MCF 10A (cell line): ENCODE results near the gene MRM3. TPM values are rescaled to one million over a fixed set of nuclear protein-coding genes. Genes with fewer than 3 reads are reported as not detected.
"Not testable (repeated sequence)": the region's sequence is repeated elsewhere in the genome, so short reads cannot be mapped to it uniquely, and the experiment has no call there.

Experiments used
- BruUV-seq: library from RNA; stranded (reverse); fragments of 400-500 nt; replicated peaks from 2 replicates; lab custom pipeline; 2021; lab: Mats Ljungman, UMichigan
- CTCF ChIA-PET: fragments of 300-600 bp; sonication (Branson Sonifier 250); formaldehyde crosslinking; extraction: SDS; loops from one replicate; lab custom pipeline; 2021; ENCODE audit warnings: antibody characterized with exemption, inconsistent platforms; lab: Yijun Ruan, JAX
- POLR2A ChIA-PET: fragments of 300-600, 350-650 bp; sonication (Branson Sonifier 250); formaldehyde crosslinking; extraction: SDS; loops from one replicate; lab custom pipeline; 2020; ENCODE audit warnings: antibody characterized with exemption, inconsistent platforms; lab: Yijun Ruan, JAX
- DNase-seq: peaks from one replicate; pipeline ENCODE4 v3.0.0-alpha.2; 2018; ENCODE audit not compliant: unreplicated experiment
- H3K27ac Mint-ChIP-seq: one replicate; pipeline ENCODE4 v1.8.0; 2022; ENCODE audit warnings: mild to moderate bottlenecking, low read depth, mixed read lengths; ENCODE audit not compliant: unreplicated experiment
- H3K27me3 Mint-ChIP-seq: one replicate; pipeline ENCODE4 v1.8.0; 2022; ENCODE audit warnings: mixed read lengths; ENCODE audit not compliant: insufficient read depth, unreplicated experiment
- H3K36me3 Mint-ChIP-seq: one replicate; pipeline ENCODE4 v1.8.0; 2022; ENCODE audit warnings: mild to moderate bottlenecking, moderate library complexity, mixed read lengths; ENCODE audit not compliant: insufficient read depth, unreplicated experiment
- H3K4me1 Mint-ChIP-seq: one replicate; pipeline ENCODE4 v1.8.0; 2022; ENCODE audit warnings: mixed read lengths; ENCODE audit not compliant: insufficient read depth, unreplicated experiment
- H3K4me3 Mint-ChIP-seq: one replicate; pipeline ENCODE4 v1.8.0; 2022; ENCODE audit warnings: mild to moderate bottlenecking, moderate library complexity, mixed read lengths; ENCODE audit not compliant: unreplicated experiment
- H3K9me3 Mint-ChIP-seq: one replicate; pipeline ENCODE4 v1.8.0; 2022; ENCODE audit warnings: mixed read lengths; ENCODE audit not compliant: unreplicated experiment
- CTCF ChIP-seq: fragments of 200-600 bp; IDR thresholded peaks from one replicate; pipeline ENCODE4 v1.8.0; 2022; ENCODE audit warnings: antibody characterized with exemption, mild to moderate bottlenecking; ENCODE audit not compliant: unreplicated experiment
- intact Hi-C: fragments of 100-400 bp; cut with micrococcal nuclease; formaldehyde crosslinking; loops from 2 replicates; pipeline ENCODE4 v1.14.1; 2022
- total RNA-seq: library from RNA; stranded (reverse); gene quantifications from 2 replicates; pipeline ENCODE4 v1.2.3, GENCODE V29; 2022

Gene MRM3
- total RNA-seq, 1 experiment from 2014 or later: 25.1 TPM

DNA sequence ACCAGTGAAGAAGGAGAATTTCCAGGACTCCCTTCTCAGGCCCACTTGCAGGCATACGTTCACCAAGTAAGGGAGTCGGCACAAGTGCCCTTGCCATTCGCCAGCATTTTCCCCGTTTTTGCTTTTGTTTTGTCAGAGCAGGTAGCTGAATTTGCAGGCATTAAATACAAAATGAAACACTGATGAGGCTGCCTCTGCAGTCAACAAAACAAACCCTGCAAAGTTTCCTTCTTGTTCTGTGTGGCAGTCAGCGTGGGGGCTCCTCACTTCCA is 7.9 kb upstream of the MRM3 start:
- Mint-ChIP-seq H3K36me3 (peaks cover 92% of the 10 kb centered on the region), H3K27me3 (no peaks in the 10 kb centered on the region), H3K9me3 (no peaks in the 10 kb centered on the region), H3K4me3 (no peak overlapping the region), H3K27ac (peak overlapping the region; percentile 9), H3K4me1 (no peaks in the 10 kb centered on the region)
- POLR2A ChIA-PET: interaction anchor here (0.6 to 1.9 kb wide), 2 partner anchors 8 to 13 kb away, joined by 3 to 12 read pairs; partner anchors contain the start of genes GLOD4 and MRM3
- BruUV-seq: no TSS peak
- CTCF ChIA-PET: no interaction called here
- no peak for DNase-seq
- intact Hi-C loops: no loop called here
- no peak for TF ChIP-seq CTCF

DNA sequence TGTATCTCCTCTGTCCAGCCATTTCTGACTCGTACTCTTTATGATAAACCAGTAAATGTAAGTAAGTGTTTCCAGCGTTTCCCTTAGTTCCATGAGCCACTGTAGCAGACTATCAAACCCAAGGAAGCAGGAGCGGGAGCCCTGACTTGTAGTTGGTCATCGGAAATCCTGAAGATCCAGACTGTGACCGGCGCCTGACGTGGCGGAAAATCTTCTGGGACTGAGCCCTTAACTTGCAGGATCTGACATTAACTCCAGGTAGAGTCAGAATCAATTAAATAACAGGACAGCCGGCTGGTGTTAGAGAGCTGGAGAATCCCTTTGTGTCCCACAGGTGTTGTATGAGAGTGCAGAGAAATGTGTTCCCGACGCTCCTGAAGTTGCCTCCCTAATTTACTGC is 4.1 kb upstream of the MRM3 start:
- peaks cover 5% of the 10 kb centered on the region for H3K4me1 Mint-ChIP-seq
- H3K27ac Mint-ChIP-seq: no peak overlapping the region
- intact Hi-C loops: no loop called here
- POLR2A ChIA-PET: no interaction called here
- H3K27me3 Mint-ChIP-seq: no peaks in the 10 kb centered on the region
- no peak for DNase-seq
- no peak overlapping the region for H3K4me3 Mint-ChIP-seq
- no TSS peak for BruUV-seq
- H3K9me3 Mint-ChIP-seq: no peaks in the 10 kb centered on the region
- CTCF ChIA-PET: interaction anchor here (1.2 to 5.4 kb wide), 2 partner anchors 202 to 203 kb away, joined by 3 to 41 read pairs; partner anchors contain the start of gene NXN
- peaks cover 71% of the 10 kb centered on the region for H3K36me3 Mint-ChIP-seq
- TF ChIP-seq CTCF: no peak

DNA sequence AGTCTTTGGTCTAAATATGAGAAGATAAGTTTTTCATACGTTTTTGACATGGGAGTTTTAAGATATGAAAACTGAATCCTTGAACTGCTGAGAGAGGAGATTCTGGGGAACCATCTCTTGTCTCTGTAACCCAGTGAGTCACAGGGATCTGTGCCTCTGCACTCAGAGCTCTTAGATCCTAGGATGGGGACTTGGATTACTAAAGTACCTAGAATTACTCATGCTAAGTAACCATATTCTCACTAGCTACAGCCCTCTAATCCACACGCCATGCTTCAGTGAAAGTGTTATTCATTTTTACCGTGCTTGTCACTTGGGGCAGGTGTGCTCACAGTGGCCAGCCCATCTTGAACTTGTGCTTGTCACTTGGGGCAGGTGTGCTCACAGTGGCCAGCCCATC is 2.0 kb downstream of the MRM3 start:
- no peak for DNase-seq
- Mint-ChIP-seq H3K4me3 (peak overlapping the region; percentile 99), H3K36me3 (peaks cover 56% of the 10 kb centered on the region), H3K27me3 (no peaks in the 10 kb centered on the region), H3K9me3 (no peaks in the 10 kb centered on the region), H3K4me1 (peaks cover 10% of the 10 kb centered on the region), H3K27ac (no peak overlapping the region)
- CTCF ChIA-PET: no interaction called here
- POLR2A ChIA-PET: interaction anchor here (1.2 kb wide), 1 partner anchor 55 kb away, joined by 5 read pairs; no protein-coding TSS in a partner anchor
- TF ChIP-seq CTCF: no peak
- no TSS peak for BruUV-seq
- intact Hi-C loops: no loop called here

GRCh38 chr17:785901-786300 is 3.7 kb downstream of the MRM3 start:
- H3K27ac Mint-ChIP-seq, BruUV-seq: not testable (repeated sequence)

More at GRCh38 chr17:785901-786300, 3.7 kb downstream of the MRM3 start:
- DNase-seq, H3K27me3 Mint-ChIP-seq, H3K4me3 Mint-ChIP-seq, intact Hi-C loops, H3K9me3 Mint-ChIP-seq: not testable (repeated sequence)
- Mint-ChIP-seq H3K36me3 (peaks cover 51% of the 10 kb centered on the region), H3K4me1 (peaks cover 10% of the 10 kb centered on the region)
- CTCF ChIA-PET: interaction anchor here (0.5 to 1.2 kb wide), 3 partner anchors 89 to 336 kb away, joined by 3 to 5 read pairs (median 3); partner anchors contain the start of gene NXN
- POLR2A ChIA-PET: interaction anchor here (0.6 kb wide), 1 partner anchor 193 kb away, joined by 4 read pairs; the partner anchor contains the start of gene NXN
